SK-N-SH (cell line): ENCODE results near the gene ZC3H12A. TPM values are rescaled to one million over a fixed set of nuclear protein-coding genes. Genes with fewer than 3 reads are reported as not detected.

Source experiments
- polyA plus RNA-seq, 3 experiments: library from polyadenylated mRNA; depleted of rRNA; stranded (reverse); fragments of >200 nt; gene quantifications; 2 replicates each; pipeline ENCODE4 v1.2.3, GENCODE V29; 2012
- small RNA-seq, 7 experiments: library from RNA; depleted of rRNA; stranded (forward); fragments of <200 nt; gene quantifications; one replicate each; pipeline ENCODE3, GENCODE V24; 2012

ZC3H12A gene
- polyA plus RNA-seq, 1 of the 3 experiments (the other 2 are of a cell fraction) = 8.9 TPM

Small RNA genes within 50 kb of the gene (small RNA-seq; reads per million reads assigned to genes)
- gene MIR5581 = 0 to 5.4 (median 0.59) reads per million in 7 experiments

Other genes with a start within 250 kb of the ZC3H12A start
- gene MEAF6, start 40.2 kb downstream of the ZC3H12A start, polyA plus RNA-seq (2012; rRNA removed) = 47.2 and 60.5 TPM in 2 replicates
- 8.4 and 10.2 TPM in 2 replicates for gene SNIP1, start 79.7 kb downstream of the ZC3H12A start, polyA plus RNA-seq (2012; rRNA removed)
- gene DNALI1, start 82.4 kb downstream of the ZC3H12A start, polyA plus RNA-seq (2012; rRNA removed) = 16.5 and 17.4 TPM in 2 replicates
- 37.6 and 43.7 TPM in 2 replicates for gene GNL2, start 121.4 kb downstream of the ZC3H12A start, polyA plus RNA-seq (2012; rRNA removed)
- gene RSPO1, start 160.3 kb downstream of the ZC3H12A start, polyA plus RNA-seq (2012; rRNA removed) = 0.03 TPM in 1 of 2 replicates, not detected in the other
- gene CDCA8, start 217.9 kb downstream of the ZC3H12A start, polyA plus RNA-seq (2012; rRNA removed) = 18.9 and 22.9 TPM in 2 replicates